NB4 (cell line): ENCODE results near the gene SLC23A3.
A peak's percentile ranks its signal among the peaks of the same experiment; 100 is the strongest.

Experiments
- DNase-seq: peaks from one replicate; pipeline ENCODE4 v3.0.0; 2010; ENCODE audit warnings: low read depth
- H3K4me3 ChIP-seq: one replicate; pipeline ENCODE4 v1.5.1; 2011; ENCODE audit warnings: mild to moderate bottlenecking, low read depth, low read length, moderate library complexity
- MAX ChIP-seq: IDR thresholded peaks from 2 replicates; pipeline ENCODE4 v1.6.1; 2011; ENCODE audit warnings: low read depth, low read length
- MYC ChIP-seq: IDR thresholded peaks from 2 replicates; pipeline ENCODE4 v1.6.1; 2011; ENCODE audit warnings: low read depth, low read length
- POLR2A ChIP-seq: IDR thresholded peaks from 2 replicates; pipeline ENCODE4 v1.6.1; 2011; ENCODE audit warnings: mild to moderate bottlenecking; ENCODE audit not compliant: insufficient read length; ENCODE audit errors: extremely low read depth
- TF ChIP-seq, protein P1 (sequence below): IDR thresholded peaks from one replicate; pipeline ENCODE4 v1.5.1; 2012; ENCODE audit warnings: low read depth, low read length

Gene SLC23A3

DNA sequence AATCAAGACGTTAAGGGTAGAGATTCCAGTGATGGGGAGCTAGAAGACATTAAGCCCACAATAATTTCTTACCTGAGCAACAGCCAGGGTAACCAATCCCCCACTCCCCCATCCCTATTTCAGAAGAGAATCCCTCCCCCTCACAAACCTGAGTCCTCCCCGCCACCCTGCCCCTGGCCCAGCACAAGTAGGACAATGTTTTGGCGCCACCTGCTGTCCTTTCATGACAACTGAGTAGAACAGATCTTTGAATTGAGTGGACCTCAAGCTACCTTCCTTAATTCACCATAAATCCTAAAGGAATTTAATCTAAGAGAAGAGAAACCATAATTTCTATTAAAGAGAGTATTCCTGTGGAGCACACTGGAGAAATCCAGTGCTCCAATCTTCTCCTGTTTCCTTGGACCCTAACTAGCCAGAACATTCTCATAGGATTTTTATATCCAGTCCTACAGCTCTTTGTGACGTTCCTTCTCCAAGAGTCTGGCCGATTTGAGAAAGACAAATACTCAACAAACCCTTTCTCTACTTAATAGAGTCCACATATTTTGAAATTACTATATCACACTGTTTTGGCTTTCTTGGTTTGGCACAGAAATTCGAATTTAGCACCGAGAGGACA lies 50.3 kb downstream of the SLC23A3 start:
- TF ChIP-seq POLR2A (no peak), MAX (no peak)
- TF ChIP-seq, protein P1, sequence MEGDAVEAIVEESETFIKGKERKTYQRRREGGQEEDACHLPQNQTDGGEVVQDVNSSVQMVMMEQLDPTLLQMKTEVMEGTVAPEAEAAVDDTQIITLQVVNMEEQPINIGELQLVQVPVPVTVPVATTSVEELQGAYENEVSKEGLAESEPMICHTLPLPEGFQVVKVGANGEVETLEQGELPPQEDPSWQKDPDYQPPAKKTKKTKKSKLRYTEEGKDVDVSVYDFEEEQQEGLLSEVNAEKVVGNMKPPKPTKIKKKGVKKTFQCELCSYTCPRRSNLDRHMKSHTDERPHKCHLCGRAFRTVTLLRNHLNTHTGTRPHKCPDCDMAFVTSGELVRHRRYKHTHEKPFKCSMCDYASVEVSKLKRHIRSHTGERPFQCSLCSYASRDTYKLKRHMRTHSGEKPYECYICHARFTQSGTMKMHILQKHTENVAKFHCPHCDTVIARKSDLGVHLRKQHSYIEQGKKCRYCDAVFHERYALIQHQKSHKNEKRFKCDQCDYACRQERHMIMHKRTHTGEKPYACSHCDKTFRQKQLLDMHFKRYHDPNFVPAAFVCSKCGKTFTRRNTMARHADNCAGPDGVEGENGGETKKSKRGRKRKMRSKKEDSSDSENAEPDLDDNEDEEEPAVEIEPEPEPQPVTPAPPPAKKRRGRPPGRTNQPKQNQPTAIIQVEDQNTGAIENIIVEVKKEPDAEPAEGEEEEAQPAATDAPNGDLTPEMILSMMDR = peak; percentile 71
- DNase-seq = peak; percentile 79
- no peak overlapping the region for H3K4me3 ChIP-seq

DNA sequence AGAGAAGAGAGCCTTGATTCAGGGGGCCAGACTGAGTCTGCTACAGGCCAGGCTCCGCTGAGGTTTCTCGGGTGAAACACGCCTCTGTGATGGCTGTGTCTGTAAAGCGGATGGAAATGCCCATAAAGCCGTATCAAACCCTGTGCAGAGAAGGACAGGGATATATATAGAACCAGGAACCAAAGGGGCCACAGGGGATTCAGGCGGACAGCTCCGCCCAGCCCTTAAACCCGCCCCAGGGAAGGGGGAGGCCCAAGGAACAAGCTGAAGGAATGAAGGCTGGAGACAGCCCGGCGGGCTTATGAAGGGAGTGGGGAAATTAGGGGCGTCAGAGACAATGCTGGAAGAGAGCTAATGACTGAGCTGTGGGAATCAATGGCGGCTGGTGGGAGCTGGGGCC lies 51.3 kb downstream of the SLC23A3 start:
- H3K4me3 ChIP-seq = no peak overlapping the region
- TF ChIP-seq, protein P1 = no peak
- TF ChIP-seq POLR2A (no peak), MYC (no peak), MAX (no peak)
- DNase-seq = peak; percentile 79

- DNase-seq = no peak
- TF ChIP-seq, protein P1 = no peak
- TF ChIP-seq MYC (no peak), POLR2A (no peak), MAX (no peak)
- no peak overlapping the region for H3K4me3 ChIP-seq
Measured at GRCh38 chr2:219116776-219117646, 52.8 kb downstream of the SLC23A3 start.

GRCh38 chr2:219112651-219113338 lies 57.0 kb downstream of the SLC23A3 start:
- no peak overlapping the region for H3K4me3 ChIP-seq
- DNase-seq = no peak
- TF ChIP-seq MYC (no peak), MAX (no peak), POLR2A (no peak)
- TF ChIP-seq, protein P1 = no peak

DNA sequence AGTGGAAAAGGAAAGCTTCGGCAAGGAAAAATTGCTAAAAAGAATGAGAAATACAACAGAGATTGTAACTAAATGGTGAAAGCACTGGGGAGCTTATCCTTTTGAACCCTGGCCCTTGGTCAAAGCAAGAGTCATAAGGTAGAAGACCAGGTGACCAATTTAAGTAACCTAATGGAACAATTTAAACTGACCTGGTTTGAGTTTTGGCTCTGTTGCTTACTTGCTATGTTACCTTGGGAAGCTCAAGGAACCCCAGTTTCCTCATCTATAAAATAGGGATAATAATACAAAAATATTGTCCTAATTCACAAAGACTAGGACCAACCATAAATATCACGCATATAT lies 57.8 kb downstream of the SLC23A3 start:
- TF ChIP-seq, protein P1 = no peak
- no peak for TF ChIP-seq POLR2A
- no peak for TF ChIP-seq MAX
- TF ChIP-seq MYC = no peak
- no peak overlapping the region for H3K4me3 ChIP-seq
- no peak for DNase-seq
